HCT116 (cell line): Measurements from ENCODE around the gene MICA. TPM values are rescaled to one million over a fixed set of nuclear protein-coding genes. Genes with fewer than 3 reads are reported as not detected.
A peak's percentile ranks its signal among the peaks of the same experiment; 100 is the strongest.

Experiments
- ATAC-seq: fragments of 200-7000 bp; cut with Tn5 transposase; 2 replicates; pipeline ENCODE4 v1.9.1; 2020; ENCODE audit warnings: mild to moderate bottlenecking, moderate library complexity
- BruUV-seq: library from RNA; stranded (reverse); fragments of 400-500 nt; replicated peaks from 2 replicates; lab custom pipeline; 2021; lab: Mats Ljungman, UMichigan
- CTCF ChIA-PET: fragments of 300-600 bp; sonication (Branson Sonifier 250); formaldehyde crosslinking; loops from one replicate; lab custom pipeline; 2021; ENCODE audit warnings: antibody characterized with exemption; lab: Charles Lee
- POLR2A ChIA-PET: fragments of 300-600, 350-600 bp; sonication (Branson Sonifier 250); formaldehyde crosslinking; loops from one replicate; lab custom pipeline; 2021; ENCODE audit warnings: antibody characterized with exemption; lab: Charles Lee
- RAD21 ChIA-PET, 2 experiments: fragments of 300-600 bp; sonication (Branson Sonifier 250); formaldehyde crosslinking; loops; one replicate each; lab custom pipeline; 2023; ENCODE audit warnings: low total read pairs in 2 of 2; ENCODE audit not compliant: uncharacterized antibody in 2 of 2, unreplicated experiment in 2 of 2, low non-redundant PET in 1 of 2; lab: Charles Lee
- DNase-seq: peaks from one replicate; pipeline ENCODE4 v3.0.0-alpha.2; 2010; ENCODE audit warnings: low read depth, low spot score
- H2AFZ ChIP-seq: fragments of 200-600 bp; shearing (Covaris generic), sonication (generic); 2 replicates; pipeline ENCODE4 v1.6.1; 2017; ENCODE audit warnings: low read depth, mixed run types, mixed read lengths, antibody characterized with exemption, low read length; ENCODE audit not compliant: poor library complexity, severe bottlenecking
- H3K27ac ChIP-seq: 2 replicates; pipeline ENCODE4 v1.5.1; 2012; ENCODE audit warnings: low read depth, low read length
- H3K27me3 ChIP-seq: fragments of 200-600 bp; sonication (generic); 2 replicates; pipeline ENCODE4 v1.6.1; 2016; ENCODE audit warnings: mixed run types, low read length, mixed read lengths; ENCODE audit not compliant: insufficient read depth
- H3K36me3 ChIP-seq, 2 experiments: fragments of 200-500 bp in 1 of 2; fragments of 200-600 bp in 1 of 2; sonication (Bioruptor generic) in 1 of 2; sonication (generic) in 1 of 2; 2 replicates each; pipeline versions ENCODE4 v1.5.1 to v1.6.1; 2014 to 2016; ENCODE audit warnings: low read length in 2 of 2, inconsistent platforms in 1 of 2, mixed read lengths in 1 of 2, mixed run types in 1 of 2; ENCODE audit not compliant: insufficient read depth in 2 of 2, control insufficient read depth in 1 of 2
- H3K4me1 ChIP-seq, 2 experiments: fragments of 200-600 bp in 1 of 2; sonication (generic) in 1 of 2; 2 replicates each; pipeline versions ENCODE4 v1.5.1 to v1.6.1; 2012 to 2017; ENCODE audit warnings: low read length in 2 of 2, inconsistent platforms in 1 of 2, mild to moderate bottlenecking in 1 of 2, mixed read lengths in 1 of 2, mixed run types in 1 of 2, moderate library complexity in 1 of 2; ENCODE audit not compliant: insufficient read depth in 2 of 2, control insufficient read depth in 1 of 2
- H3K4me2 ChIP-seq: fragments of 200-600 bp; sonication (generic); 2 replicates; pipeline ENCODE4 v1.6.1; 2017; ENCODE audit warnings: mixed run types, low read length, mixed read lengths
- H3K4me3 ChIP-seq, 2 experiments: fragments of 200-600 bp in 1 of 2; sonication (generic) in 1 of 2; replicated peaks in 1 of 2; 2 replicates each; pipeline ENCODE4 v1.5.1; 2011 to 2016; ENCODE audit warnings: low read length in 2 of 2, control low read depth in 1 of 2, low read depth in 1 of 2, mild to moderate bottlenecking in 1 of 2, mixed read lengths in 1 of 2, mixed run types in 1 of 2
- H3K79me2 ChIP-seq: fragments of 200-600 bp; sonication (generic); 2 replicates; pipeline ENCODE4 v1.6.1; 2017; ENCODE audit warnings: mild to moderate bottlenecking, mixed run types, low read length, moderate library complexity, mixed read lengths; ENCODE audit not compliant: insufficient read depth
- H3K9ac ChIP-seq: fragments of 200-600 bp; sonication (generic); 2 replicates; pipeline ENCODE4 v1.6.1; 2016; ENCODE audit warnings: low read length, mixed read lengths
- H3K9me2 ChIP-seq: fragments of 200-600 bp; sonication (generic), shearing (Covaris generic); 2 replicates; pipeline ENCODE4 v1.6.1; 2017; ENCODE audit warnings: mixed run types, mild to moderate bottlenecking, moderate library complexity; ENCODE audit not compliant: insufficient read depth
- H3K9me3 ChIP-seq, 2 experiments: fragments of 200-500 bp in 1 of 2; fragments of 200-600 bp in 1 of 2; sonication (Bioruptor generic) in 1 of 2; sonication (generic) in 1 of 2; 2 replicates each; pipeline ENCODE4 v1.6.1; 2014 to 2017; ENCODE audit warnings: low read length in 2 of 2, mixed read lengths in 2 of 2, inconsistent platforms in 1 of 2, low read depth in 1 of 2, mild to moderate bottlenecking in 1 of 2, mixed run types in 1 of 2, moderate library complexity in 1 of 2; ENCODE audit not compliant: control insufficient read depth in 1 of 2, insufficient read depth in 1 of 2
- H4K20me1 ChIP-seq: fragments of 200-600 bp; sonication (generic), shearing (Covaris generic); 2 replicates; pipeline ENCODE4 v1.6.1; 2017; ENCODE audit warnings: mixed run types, mild to moderate bottlenecking, moderate library complexity; ENCODE audit not compliant: insufficient read depth
- EGR1 ChIP-seq: IDR thresholded peaks from 2 replicates; pipeline ENCODE4 v1.6.1; 2012; ENCODE audit warnings: low read depth
- EZH2phosphoT487 ChIP-seq: fragments of 200-600 bp; IDR thresholded peaks from 2 replicates; pipeline ENCODE4 v1.6.1; 2018; ENCODE audit warnings: antibody characterized with exemption, borderline replicate concordance
- RAD21 ChIP-seq: IDR thresholded peaks from 2 replicates; pipeline ENCODE4 v1.6.1; 2012; ENCODE audit warnings: low read depth, mild to moderate bottlenecking
- SRF ChIP-seq: IDR thresholded peaks from 2 replicates; pipeline ENCODE4 v1.6.1; 2012; ENCODE audit warnings: low read depth
- YY1 ChIP-seq: IDR thresholded peaks from 2 replicates; pipeline ENCODE4 v1.6.1; 2011; ENCODE audit warnings: low read length, low read depth, moderate library complexity, mild to moderate bottlenecking; ENCODE audit not compliant: insufficient replicate concordance; ENCODE audit errors: extremely low read depth
- intact Hi-C: fragments of 100-400 bp; cut with micrococcal nuclease; formaldehyde crosslinking; loops from 2 replicates; pipeline ENCODE4 v1.10.0; 2022
- total RNA-seq: library from RNA; stranded (reverse); gene quantifications from one replicate; pipeline ENCODE4 v1.2.1, GENCODE V29; 2021; ENCODE audit not compliant: unreplicated experiment
- TF ChIP-seq, protein P1 (sequence below): IDR thresholded peaks from 2 replicates; pipeline ENCODE4 v1.6.1; 2011; ENCODE audit warnings: mild to moderate bottlenecking, low read length, moderate library complexity; ENCODE audit not compliant: insufficient replicate concordance; ENCODE audit errors: extremely low read depth
- TF ChIP-seq, protein P2 (sequence below): IDR thresholded peaks from 2 replicates; pipeline ENCODE4 v1.6.1; 2012; ENCODE audit warnings: low read depth
- TF ChIP-seq, protein P3 (sequence below), 3 experiments: fragments of 200-600 bp in 1 of 3; sonication (generic) in 1 of 3; IDR thresholded peaks in 2 of 3; conservative IDR thresholded peaks in 1 of 3; 2 replicates each; pipeline ENCODE4 v1.5.1; 2012 to 2017; ENCODE audit warnings: low read depth in 2 of 3, low read length in 2 of 3, antibody characterized with exemption in 1 of 3, borderline replicate concordance in 1 of 3, control low read depth in 1 of 3, mild to moderate bottlenecking in 1 of 3, mixed read lengths in 1 of 3, mixed run types in 1 of 3, moderate library complexity in 1 of 3; ENCODE audit not compliant: insufficient read depth in 1 of 3
- TF ChIP-seq, protein P4 (sequence below): IDR thresholded peaks from 2 replicates; pipeline ENCODE4 v1.6.1; 2012

Gene MICA
- total RNA-seq, 1 experiment from 2014 or later = 24.1 TPM

DNA sequence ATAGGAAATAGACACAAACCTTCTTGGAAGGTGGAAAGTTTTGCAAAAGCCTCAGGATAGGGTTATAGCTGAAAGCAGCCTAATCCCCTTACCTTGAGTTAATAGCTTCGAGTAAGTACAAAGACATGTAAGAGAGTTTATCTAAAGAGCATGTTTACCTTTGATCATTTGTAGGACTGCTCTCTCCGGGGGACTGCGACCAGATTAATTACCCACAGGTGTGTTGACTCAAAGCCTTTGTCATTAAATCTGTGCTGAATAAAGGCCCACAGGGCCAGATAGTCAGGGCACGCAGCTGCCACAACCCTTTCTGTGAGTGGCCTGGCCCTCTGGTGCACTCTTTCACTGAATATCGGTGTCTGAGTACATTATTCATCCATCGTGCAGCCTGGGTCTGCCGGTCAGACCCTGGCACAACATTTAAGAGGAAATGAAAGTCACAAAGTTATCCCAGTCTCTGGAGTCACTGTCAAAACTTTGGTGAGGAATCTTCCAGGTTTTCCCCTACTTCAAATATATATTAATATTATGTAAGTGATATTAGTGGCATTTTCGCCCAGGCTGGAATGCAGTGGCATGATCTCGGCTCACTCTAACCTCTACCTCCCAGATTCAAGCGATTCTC lies 5.4 kb upstream of the MICA start:
- no peaks in the 10 kb centered on the region for H3K9me3 ChIP-seq
- no peaks in the 10 kb centered on the region for H3K27me3 ChIP-seq
- no peak for DNase-seq
- ChIA-PET RAD21 (interaction anchor here in 1 of 2 experiments (1.1 kb wide), 1 partner anchor 45 kb away, joined by 4 read pairs; no protein-coding TSS in a partner anchor), CTCF (interaction anchor here (0.7 to 6.4 kb wide), 5 partner anchors 45 to 201 kb away, joined by 3 to 71 read pairs (median 3); partner anchors contain the start of gene NCR3), POLR2A (interaction anchor here (1.1 to 1.2 kb wide), 3 partner anchors 44 to 202 kb away, joined by 3 to 4 read pairs (median 3); no protein-coding TSS in a partner anchor)
- H2AFZ ChIP-seq = no peak overlapping the region
- H3K4me3 ChIP-seq = no peak overlapping the region
- H3K27ac ChIP-seq = no peak overlapping the region
- H3K4me2 ChIP-seq = peak overlapping the region; percentile 17; the same call in 1 of the 2 replicates
- H3K9me2 ChIP-seq = no peaks in the 10 kb centered on the region
- intact Hi-C loops = loop anchor here (1.0 to 5.0 kb wide), 2 partner anchors 94 to 200 kb away; no protein-coding TSS in a partner anchor
- no peak for TF ChIP-seq SRF
- TF ChIP-seq, protein P1, sequence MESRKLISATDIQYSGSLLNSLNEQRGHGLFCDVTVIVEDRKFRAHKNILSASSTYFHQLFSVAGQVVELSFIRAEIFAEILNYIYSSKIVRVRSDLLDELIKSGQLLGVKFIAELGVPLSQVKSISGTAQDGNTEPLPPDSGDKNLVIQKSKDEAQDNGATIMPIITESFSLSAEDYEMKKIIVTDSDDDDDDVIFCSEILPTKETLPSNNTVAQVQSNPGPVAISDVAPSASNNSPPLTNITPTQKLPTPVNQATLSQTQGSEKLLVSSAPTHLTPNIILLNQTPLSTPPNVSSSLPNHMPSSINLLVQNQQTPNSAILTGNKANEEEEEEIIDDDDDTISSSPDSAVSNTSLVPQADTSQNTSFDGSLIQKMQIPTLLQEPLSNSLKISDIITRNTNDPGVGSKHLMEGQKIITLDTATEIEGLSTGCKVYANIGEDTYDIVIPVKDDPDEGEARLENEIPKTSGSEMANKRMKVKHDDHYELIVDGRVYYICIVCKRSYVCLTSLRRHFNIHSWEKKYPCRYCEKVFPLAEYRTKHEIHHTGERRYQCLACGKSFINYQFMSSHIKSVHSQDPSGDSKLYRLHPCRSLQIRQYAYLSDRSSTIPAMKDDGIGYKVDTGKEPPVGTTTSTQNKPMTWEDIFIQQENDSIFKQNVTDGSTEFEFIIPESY = no peak
- no peak for TF ChIP-seq EZH2phosphoT487
- TF ChIP-seq EGR1 = no peak
- TF ChIP-seq YY1 = no peak
- TF ChIP-seq, protein P2, sequence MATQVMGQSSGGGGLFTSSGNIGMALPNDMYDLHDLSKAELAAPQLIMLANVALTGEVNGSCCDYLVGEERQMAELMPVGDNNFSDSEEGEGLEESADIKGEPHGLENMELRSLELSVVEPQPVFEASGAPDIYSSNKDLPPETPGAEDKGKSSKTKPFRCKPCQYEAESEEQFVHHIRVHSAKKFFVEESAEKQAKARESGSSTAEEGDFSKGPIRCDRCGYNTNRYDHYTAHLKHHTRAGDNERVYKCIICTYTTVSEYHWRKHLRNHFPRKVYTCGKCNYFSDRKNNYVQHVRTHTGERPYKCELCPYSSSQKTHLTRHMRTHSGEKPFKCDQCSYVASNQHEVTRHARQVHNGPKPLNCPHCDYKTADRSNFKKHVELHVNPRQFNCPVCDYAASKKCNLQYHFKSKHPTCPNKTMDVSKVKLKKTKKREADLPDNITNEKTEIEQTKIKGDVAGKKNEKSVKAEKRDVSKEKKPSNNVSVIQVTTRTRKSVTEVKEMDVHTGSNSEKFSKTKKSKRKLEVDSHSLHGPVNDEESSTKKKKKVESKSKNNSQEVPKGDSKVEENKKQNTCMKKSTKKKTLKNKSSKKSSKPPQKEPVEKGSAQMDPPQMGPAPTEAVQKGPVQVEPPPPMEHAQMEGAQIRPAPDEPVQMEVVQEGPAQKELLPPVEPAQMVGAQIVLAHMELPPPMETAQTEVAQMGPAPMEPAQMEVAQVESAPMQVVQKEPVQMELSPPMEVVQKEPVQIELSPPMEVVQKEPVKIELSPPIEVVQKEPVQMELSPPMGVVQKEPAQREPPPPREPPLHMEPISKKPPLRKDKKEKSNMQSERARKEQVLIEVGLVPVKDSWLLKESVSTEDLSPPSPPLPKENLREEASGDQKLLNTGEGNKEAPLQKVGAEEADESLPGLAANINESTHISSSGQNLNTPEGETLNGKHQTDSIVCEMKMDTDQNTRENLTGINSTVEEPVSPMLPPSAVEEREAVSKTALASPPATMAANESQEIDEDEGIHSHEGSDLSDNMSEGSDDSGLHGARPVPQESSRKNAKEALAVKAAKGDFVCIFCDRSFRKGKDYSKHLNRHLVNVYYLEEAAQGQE = no peak
- TF ChIP-seq, protein P3, sequence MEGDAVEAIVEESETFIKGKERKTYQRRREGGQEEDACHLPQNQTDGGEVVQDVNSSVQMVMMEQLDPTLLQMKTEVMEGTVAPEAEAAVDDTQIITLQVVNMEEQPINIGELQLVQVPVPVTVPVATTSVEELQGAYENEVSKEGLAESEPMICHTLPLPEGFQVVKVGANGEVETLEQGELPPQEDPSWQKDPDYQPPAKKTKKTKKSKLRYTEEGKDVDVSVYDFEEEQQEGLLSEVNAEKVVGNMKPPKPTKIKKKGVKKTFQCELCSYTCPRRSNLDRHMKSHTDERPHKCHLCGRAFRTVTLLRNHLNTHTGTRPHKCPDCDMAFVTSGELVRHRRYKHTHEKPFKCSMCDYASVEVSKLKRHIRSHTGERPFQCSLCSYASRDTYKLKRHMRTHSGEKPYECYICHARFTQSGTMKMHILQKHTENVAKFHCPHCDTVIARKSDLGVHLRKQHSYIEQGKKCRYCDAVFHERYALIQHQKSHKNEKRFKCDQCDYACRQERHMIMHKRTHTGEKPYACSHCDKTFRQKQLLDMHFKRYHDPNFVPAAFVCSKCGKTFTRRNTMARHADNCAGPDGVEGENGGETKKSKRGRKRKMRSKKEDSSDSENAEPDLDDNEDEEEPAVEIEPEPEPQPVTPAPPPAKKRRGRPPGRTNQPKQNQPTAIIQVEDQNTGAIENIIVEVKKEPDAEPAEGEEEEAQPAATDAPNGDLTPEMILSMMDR (IDR thresholded peaks at IDR 0.05 in 2 of 3, conservative IDR thresholded peaks at IDR 0.05 in 1 of 3; ENCODE audit: borderline replicate concordance in 1 of 3, insufficient read depth in 1 of 3, low read depth in 2 of 3, low read length in 2 of 3) = no peak
- TF ChIP-seq, protein P4, sequence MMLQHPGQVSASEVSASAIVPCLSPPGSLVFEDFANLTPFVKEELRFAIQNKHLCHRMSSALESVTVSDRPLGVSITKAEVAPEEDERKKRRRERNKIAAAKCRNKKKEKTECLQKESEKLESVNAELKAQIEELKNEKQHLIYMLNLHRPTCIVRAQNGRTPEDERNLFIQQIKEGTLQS = no peak
- TF ChIP-seq RAD21 = no peak
- no TSS peak for BruUV-seq
- no peak for ATAC-seq
- no peaks in the 10 kb centered on the region for H3K36me3 ChIP-seq
- H3K9ac ChIP-seq = no peak overlapping the region
- peaks cover 38 to 45% of the 10 kb centered on the region in 2 experiments for H3K4me1 ChIP-seq
- no peaks in the 10 kb centered on the region for H4K20me1 ChIP-seq
- H3K79me2 ChIP-seq = peaks cover 12% of the 10 kb centered on the region; the same call in 1 of the 2 replicates
